HEK293 (cell line): ENCODE results near the gene MANSC4.

ENCODE experiments used
- ZBTB7A ChIP-seq: fragments of 450-650 bp; formaldehyde crosslinking; IDR thresholded peaks from 2 replicates; pipeline ENCODE4 v1.5.1; 2016; ENCODE audit warnings: low read depth, missing biosample characterization, missing genetic modification characterization
- ZNF560 ChIP-seq: fragments of 450-650 bp; formaldehyde crosslinking; IDR thresholded peaks from 2 replicates; pipeline ENCODE4 v1.5.1; 2017; ENCODE audit warnings: missing biosample characterization, missing genetic modification characterization, borderline replicate concordance
- TF ChIP-seq, protein P1 (sequence below): fragments of 450-650 bp; formaldehyde crosslinking; IDR thresholded peaks from 2 replicates; pipeline ENCODE4 v1.5.1; 2016; ENCODE audit warnings: missing biosample characterization, missing genetic modification characterization
- TF ChIP-seq, protein P2 (sequence below): IDR thresholded peaks from 2 replicates; pipeline ENCODE4 v1.6.1; 2011; ENCODE audit warnings: mild to moderate bottlenecking, low read depth, low read length, borderline replicate concordance

DNA sequence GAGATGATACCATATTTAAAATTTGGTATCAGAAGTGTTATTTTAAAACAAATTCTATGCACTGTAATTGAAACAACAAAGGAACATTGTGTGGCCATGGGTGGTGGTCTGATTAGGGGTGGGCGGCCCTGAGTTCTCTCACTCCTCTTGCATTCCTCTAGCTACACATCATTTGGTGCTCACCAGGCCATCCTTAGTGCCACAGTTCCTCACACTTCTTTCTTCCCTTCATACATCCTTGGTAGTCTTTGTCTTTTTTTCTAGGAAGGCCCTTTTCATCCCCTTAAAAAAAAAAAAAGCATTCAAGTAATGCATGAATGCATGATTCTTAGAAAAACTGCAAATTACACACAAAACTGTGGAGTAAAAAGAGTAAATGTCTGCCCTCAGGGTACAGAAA is 2.4 kb upstream of the MANSC4 start:
- TF ChIP-seq, protein P1, sequence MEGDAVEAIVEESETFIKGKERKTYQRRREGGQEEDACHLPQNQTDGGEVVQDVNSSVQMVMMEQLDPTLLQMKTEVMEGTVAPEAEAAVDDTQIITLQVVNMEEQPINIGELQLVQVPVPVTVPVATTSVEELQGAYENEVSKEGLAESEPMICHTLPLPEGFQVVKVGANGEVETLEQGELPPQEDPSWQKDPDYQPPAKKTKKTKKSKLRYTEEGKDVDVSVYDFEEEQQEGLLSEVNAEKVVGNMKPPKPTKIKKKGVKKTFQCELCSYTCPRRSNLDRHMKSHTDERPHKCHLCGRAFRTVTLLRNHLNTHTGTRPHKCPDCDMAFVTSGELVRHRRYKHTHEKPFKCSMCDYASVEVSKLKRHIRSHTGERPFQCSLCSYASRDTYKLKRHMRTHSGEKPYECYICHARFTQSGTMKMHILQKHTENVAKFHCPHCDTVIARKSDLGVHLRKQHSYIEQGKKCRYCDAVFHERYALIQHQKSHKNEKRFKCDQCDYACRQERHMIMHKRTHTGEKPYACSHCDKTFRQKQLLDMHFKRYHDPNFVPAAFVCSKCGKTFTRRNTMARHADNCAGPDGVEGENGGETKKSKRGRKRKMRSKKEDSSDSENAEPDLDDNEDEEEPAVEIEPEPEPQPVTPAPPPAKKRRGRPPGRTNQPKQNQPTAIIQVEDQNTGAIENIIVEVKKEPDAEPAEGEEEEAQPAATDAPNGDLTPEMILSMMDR (tag by site-specific recombination) = no peak
- TF ChIP-seq ZBTB7A = no peak
- TF ChIP-seq, protein P2, sequence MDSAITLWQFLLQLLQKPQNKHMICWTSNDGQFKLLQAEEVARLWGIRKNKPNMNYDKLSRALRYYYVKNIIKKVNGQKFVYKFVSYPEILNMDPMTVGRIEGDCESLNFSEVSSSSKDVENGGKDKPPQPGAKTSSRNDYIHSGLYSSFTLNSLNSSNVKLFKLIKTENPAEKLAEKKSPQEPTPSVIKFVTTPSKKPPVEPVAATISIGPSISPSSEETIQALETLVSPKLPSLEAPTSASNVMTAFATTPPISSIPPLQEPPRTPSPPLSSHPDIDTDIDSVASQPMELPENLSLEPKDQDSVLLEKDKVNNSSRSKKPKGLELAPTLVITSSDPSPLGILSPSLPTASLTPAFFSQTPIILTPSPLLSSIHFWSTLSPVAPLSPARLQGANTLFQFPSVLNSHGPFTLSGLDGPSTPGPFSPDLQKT = no peak
- TF ChIP-seq ZNF560 (tag by site-specific recombination) = no peak
